Esophagus muscularis mucosa (tissue), 3 donors: ENCODE data around the gene CCDC34.

Experiments
- POLR2A ChIP-seq: fragments of 450-650 bp; IDR thresholded peaks from one replicate; pipeline ENCODE4 v1.6.1; 2017; ENCODE audit warnings: antibody characterized with exemption, moderate library complexity, mild to moderate bottlenecking, low read depth
- TF ChIP-seq, protein P1 (sequence below), 3 experiments: fragments of 200-600 bp in 2 of 3; fragments of 450-650 bp in 1 of 3; sonication (generic) in 2 of 3; IDR thresholded peaks; one replicate each; pipeline ENCODE4 v1.5.1; 2017 to 2019; ENCODE audit warnings: antibody characterized with exemption in 3 of 3, mild to moderate bottlenecking in 2 of 3, moderate library complexity in 1 of 3

DNA sequence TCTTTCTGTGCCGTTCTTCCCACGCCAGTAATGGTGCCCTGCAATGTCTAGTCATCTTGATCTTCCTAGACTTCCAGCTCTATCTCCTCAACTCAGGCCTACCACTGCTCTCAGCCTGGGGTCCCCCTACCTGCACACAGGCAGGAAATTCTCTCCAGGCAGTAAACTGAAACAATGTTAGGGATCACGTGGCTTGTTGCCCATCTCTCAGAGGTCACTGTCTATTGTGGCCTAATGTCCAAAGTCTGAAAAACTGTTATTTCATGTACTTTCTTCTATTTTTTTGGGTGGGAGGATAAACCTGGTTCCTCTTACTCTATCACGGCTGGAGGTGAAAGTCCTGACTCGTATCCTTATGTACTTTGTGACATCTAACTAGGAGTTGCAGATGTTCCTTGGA is 59.1 kb downstream of the CCDC34 start:
- no peak for TF ChIP-seq POLR2A
- TF ChIP-seq, protein P1, sequence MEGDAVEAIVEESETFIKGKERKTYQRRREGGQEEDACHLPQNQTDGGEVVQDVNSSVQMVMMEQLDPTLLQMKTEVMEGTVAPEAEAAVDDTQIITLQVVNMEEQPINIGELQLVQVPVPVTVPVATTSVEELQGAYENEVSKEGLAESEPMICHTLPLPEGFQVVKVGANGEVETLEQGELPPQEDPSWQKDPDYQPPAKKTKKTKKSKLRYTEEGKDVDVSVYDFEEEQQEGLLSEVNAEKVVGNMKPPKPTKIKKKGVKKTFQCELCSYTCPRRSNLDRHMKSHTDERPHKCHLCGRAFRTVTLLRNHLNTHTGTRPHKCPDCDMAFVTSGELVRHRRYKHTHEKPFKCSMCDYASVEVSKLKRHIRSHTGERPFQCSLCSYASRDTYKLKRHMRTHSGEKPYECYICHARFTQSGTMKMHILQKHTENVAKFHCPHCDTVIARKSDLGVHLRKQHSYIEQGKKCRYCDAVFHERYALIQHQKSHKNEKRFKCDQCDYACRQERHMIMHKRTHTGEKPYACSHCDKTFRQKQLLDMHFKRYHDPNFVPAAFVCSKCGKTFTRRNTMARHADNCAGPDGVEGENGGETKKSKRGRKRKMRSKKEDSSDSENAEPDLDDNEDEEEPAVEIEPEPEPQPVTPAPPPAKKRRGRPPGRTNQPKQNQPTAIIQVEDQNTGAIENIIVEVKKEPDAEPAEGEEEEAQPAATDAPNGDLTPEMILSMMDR (IDR thresholded peaks at IDR 0.05), result no peak
